DOHH2 (cell line): Measurements from ENCODE around the gene ATP9B.

ENCODE experiments used
- H3F3A ChIP-seq: fragments of 200-600 bp; sonication (generic), shearing (Covaris generic); 2 replicates; pipeline ENCODE4 v1.6.0; 2016; ENCODE audit warnings: antibody characterized with exemption, mild to moderate bottlenecking; ENCODE audit not compliant: control insufficient read depth, insufficient read depth
- H3K27ac ChIP-seq: fragments of 200-600 bp; sonication (generic); 2 replicates; pipeline ENCODE4 v1.5.1; 2014; ENCODE audit warnings: low read depth, mild to moderate bottlenecking, low read length, moderate library complexity
- H3K27me3 ChIP-seq: fragments of 200-600 bp; sonication (generic); 2 replicates; pipeline ENCODE4 v1.6.1; 2014; ENCODE audit warnings: mild to moderate bottlenecking, low read length, mixed read lengths; ENCODE audit not compliant: control insufficient read depth
- H3K36me3 ChIP-seq: fragments of 200-600 bp; sonication (generic); 2 replicates; pipeline ENCODE4 v1.6.1; 2014; ENCODE audit warnings: mild to moderate bottlenecking, low read length, moderate library complexity, mixed read lengths; ENCODE audit not compliant: control insufficient read depth
- H3K4me1 ChIP-seq: fragments of 200-600 bp; sonication (generic); 2 replicates; pipeline ENCODE4 v1.6.1; 2014; ENCODE audit warnings: mild to moderate bottlenecking, low read length, mixed read lengths; ENCODE audit not compliant: control insufficient read depth
- H3K4me2 ChIP-seq: fragments of 200-600 bp; sonication (generic); 2 replicates; pipeline ENCODE4 v1.6.0; 2014; ENCODE audit warnings: mild to moderate bottlenecking, low read length, moderate library complexity
- H3K4me3 ChIP-seq: fragments of 200-600 bp; sonication (generic); 2 replicates; pipeline ENCODE4 v1.5.1; 2014; ENCODE audit warnings: mild to moderate bottlenecking, low read length, mixed read lengths
- H3K79me2 ChIP-seq: fragments of 200-600 bp; sonication (generic); 2 replicates; pipeline ENCODE4 v1.6.1; 2014; ENCODE audit warnings: mild to moderate bottlenecking, low read length, mixed read lengths; ENCODE audit not compliant: control insufficient read depth
- H3K9me2 ChIP-seq: fragments of 200-600 bp; sonication (generic); replicated peaks from 2 replicates; pipeline ENCODE4 v1.6.1; 2014; ENCODE audit warnings: mild to moderate bottlenecking, low read length, mixed read lengths; ENCODE audit not compliant: control insufficient read depth
- H3K9me3 ChIP-seq: fragments of 200-600 bp; sonication (generic); 2 replicates; pipeline ENCODE4 v1.6.1; 2014; ENCODE audit warnings: antibody characterized with exemption, low read length, mixed read lengths; ENCODE audit not compliant: control insufficient read depth, insufficient read depth
- H4K20me1 ChIP-seq: fragments of 200-600 bp; sonication (generic); 2 replicates; pipeline ENCODE4 v1.6.0; 2014; ENCODE audit warnings: low read depth, mild to moderate bottlenecking, antibody characterized with exemption, low read length, moderate library complexity; ENCODE audit not compliant: control insufficient read depth, insufficient read depth
- CTCF ChIP-seq: fragments of 200-600 bp; sonication (generic); IDR thresholded peaks from one replicate; pipeline ENCODE4 v1.5.1; 2014; ENCODE audit warnings: antibody characterized with exemption, mild to moderate bottlenecking, low read depth, low read length; ENCODE audit not compliant: poor library complexity, severe bottlenecking
- EZH2phosphoT487 ChIP-seq: fragments of 200-600 bp; sonication (generic); IDR thresholded peaks from 2 replicates; pipeline ENCODE4 v1.6.1; 2017; ENCODE audit warnings: borderline replicate concordance, mild to moderate bottlenecking, antibody characterized with exemption, low read length, moderate library complexity, mixed read lengths

Gene ATP9B

DNA sequence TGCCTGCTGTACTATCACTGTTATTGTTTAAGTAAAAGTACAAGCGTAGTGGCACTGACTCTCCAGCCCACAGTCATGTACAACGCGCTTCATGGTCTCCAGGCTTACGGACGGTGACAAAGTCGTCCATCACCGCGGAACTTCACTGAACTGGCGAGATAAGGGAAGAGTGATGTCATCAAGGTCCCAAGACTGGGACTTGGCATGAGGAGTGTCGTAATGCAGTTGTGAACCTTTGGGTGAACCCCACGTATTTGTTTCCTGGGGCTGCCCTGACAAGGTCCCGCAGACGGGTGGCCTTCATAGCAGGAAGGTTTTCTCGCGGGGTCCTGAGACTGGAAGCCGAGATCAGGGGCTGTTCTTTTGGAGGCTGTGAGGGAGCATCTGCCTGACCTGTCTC is 343.8 kb downstream of the ATP9B start:
- Histone ChIP-seq H3K4me2 (no peak overlapping the region), H3K27me3 (no peaks in the 10 kb centered on the region), H3K27ac (no peak overlapping the region), H3K4me1 (no peaks in the 10 kb centered on the region), H3K9me3 (no peaks in the 10 kb centered on the region), H3K36me3 (peaks cover 30% of the 10 kb centered on the region), H4K20me1 (no peaks in the 10 kb centered on the region), H3K79me2 (peaks cover 79% of the 10 kb centered on the region), H3F3A (no peaks in the 10 kb centered on the region), H3K9me2 (no peaks in the 10 kb centered on the region), H3K4me3 (no peak overlapping the region)
- no peak for TF ChIP-seq CTCF
- no peak for TF ChIP-seq EZH2phosphoT487

- H3K9me3 ChIP-seq: no peaks in the 10 kb centered on the region
- no peaks in the 10 kb centered on the region for H3K27me3 ChIP-seq
- H3K79me2 ChIP-seq: peaks cover 79% of the 10 kb centered on the region
- H3K9me2 ChIP-seq: no peaks in the 10 kb centered on the region
- H3K4me2 ChIP-seq: no peak overlapping the region
- no peak for TF ChIP-seq EZH2phosphoT487
- no peak for TF ChIP-seq CTCF
- H3F3A ChIP-seq: no peaks in the 10 kb centered on the region
- H3K36me3 ChIP-seq: peaks cover 30% of the 10 kb centered on the region
- no peak overlapping the region for H3K4me3 ChIP-seq
- no peaks in the 10 kb centered on the region for H3K4me1 ChIP-seq
- no peak overlapping the region for H3K27ac ChIP-seq
- no peaks in the 10 kb centered on the region for H4K20me1 ChIP-seq
Observed at GRCh38 chr18:79413426-79413825, 344.2 kb downstream of the ATP9B start.

DNA sequence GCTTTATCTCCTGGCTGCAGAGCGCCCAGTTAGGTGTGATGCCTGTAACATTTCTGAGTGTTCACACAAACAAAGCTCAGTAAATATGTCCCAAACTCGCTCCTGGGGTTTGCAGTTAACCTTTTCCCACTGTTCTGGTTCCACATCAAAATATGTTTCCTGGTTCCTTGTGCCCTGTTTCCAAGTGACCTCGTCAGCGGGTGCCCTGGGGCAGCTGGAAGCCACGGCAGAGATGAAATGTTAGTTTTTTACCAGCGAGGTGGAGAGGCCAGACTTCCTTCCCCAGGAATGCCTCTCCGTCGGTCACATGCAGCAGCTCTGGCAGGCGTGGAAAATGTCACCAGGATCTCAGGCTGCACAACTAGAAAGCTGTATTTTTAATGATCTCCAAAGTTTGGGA is 344.7 kb downstream of the ATP9B start:
- no peak overlapping the region for H3K4me3 ChIP-seq
- no peaks in the 10 kb centered on the region for H3K9me2 ChIP-seq
- no peaks in the 10 kb centered on the region for H3F3A ChIP-seq
- no peak overlapping the region for H3K27ac ChIP-seq
- H3K4me1 ChIP-seq: no peaks in the 10 kb centered on the region
- H3K36me3 ChIP-seq: peaks cover 30% of the 10 kb centered on the region
- H4K20me1 ChIP-seq: no peaks in the 10 kb centered on the region
- TF ChIP-seq CTCF (no peak), EZH2phosphoT487 (no peak)
- peaks cover 77% of the 10 kb centered on the region for H3K79me2 ChIP-seq
- H3K9me3 ChIP-seq: no peaks in the 10 kb centered on the region
- H3K27me3 ChIP-seq: no peaks in the 10 kb centered on the region
- no peak overlapping the region for H3K4me2 ChIP-seq
